Measurements from ENCODE around the gene STXBP2. TPM values are rescaled to one million over a fixed set of nuclear protein-coding genes. Genes with fewer than 3 reads are reported as not detected.

The STXBP2 gene
- total and polyA plus RNA-seq, 9 of the 15 experiments (the other 6 are each of a cell fraction or from before 2014, with no cell fraction given) = 2.5 to 163 (median 71.3) TPM

DNA sequence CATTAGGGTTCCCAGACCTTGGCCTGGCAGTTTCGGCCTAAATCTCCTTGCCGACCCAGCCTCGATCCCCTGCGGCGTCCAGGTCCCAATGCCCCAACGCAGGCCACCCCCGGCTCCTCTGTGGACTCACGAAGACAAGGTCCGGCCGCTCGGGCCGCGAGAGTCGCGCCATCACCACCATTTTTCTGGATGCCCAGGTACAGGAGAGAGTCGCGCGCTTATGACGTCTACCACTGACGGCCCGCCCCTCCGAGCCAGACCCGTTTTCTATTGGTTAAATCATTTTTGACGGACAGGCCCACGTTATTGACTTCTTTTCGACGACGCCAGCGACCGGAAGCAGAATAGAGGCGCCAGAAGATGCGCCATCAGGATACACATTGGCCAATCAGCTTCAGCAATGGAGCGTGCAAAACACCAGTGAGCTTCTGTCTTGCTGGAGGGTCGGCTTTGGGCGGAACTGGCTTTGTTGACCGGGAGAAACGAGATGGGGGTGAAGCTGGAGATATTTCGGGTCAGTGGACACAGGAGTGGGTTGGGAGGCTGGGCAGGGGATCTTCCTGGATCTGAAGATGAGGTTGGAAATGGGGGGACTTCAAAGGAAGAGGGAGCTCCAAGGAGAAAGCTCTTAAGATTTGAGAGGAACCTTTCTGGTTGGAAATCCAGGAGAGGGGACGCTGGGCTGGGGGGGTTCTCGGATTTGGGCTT, 7.4 kb upstream of the STXBP2 start, which contains the start of the genes PET100 and XAB2 (continued):
- TF ChIP-seq, protein P1, sequence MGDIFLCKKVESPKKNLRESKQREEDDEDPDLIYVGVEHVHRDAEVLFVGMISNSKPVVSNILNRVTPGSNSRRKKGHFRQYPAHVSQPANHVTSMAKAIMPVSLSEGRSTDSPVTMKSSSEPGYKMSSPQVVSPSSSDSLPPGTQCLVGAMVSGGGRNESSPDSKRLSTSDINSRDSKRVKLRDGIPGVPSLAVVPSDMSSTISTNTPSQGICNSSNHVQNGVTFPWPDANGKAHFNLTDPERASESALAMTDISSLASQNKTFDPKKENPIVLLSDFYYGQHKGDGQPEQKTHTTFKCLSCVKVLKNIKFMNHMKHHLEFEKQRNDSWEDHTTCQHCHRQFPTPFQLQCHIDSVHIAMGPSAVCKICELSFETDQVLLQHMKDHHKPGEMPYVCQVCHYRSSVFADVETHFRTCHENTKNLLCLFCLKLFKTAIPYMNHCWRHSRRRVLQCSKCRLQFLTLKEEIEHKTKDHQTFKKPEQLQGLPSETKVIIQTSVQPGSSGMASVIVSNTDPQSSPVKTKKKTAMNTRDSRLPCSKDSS (IDR thresholded peaks at IDR 0.05; ENCODE audit: low read depth, partially characterized antibody) = no peak
- TF ChIP-seq U2AF2 (optimal IDR thresholded peaks at IDR 0.05; ENCODE audit: low read depth, low read length) (no peak), BMI1 (IDR thresholded peaks at IDR 0.05; ENCODE audit: low read length) (no peak), BCOR (IDR thresholded peaks at IDR 0.05) (no peak), NFIX (CRISPR knock-in tag; IDR thresholded peaks at IDR 0.05; ENCODE audit: low read depth) (no peak), SMARCA5 (IDR thresholded peaks at IDR 0.05) (no peak), ZNF717 (CRISPR knock-in tag; IDR thresholded peaks at IDR 0.05) (no peak), NCOR1 (IDR thresholded peaks at IDR 0.05) (no peak), HNRNPL (IDR thresholded peaks at IDR 0.05; ENCODE audit: low read depth, low read length) (no peak), SMAD1 (IDR thresholded peaks at IDR 0.05; ENCODE audit: low read depth, low read length, partially characterized antibody) (peak; percentile 25), NFRKB (IDR thresholded peaks at IDR 0.05; ENCODE audit: low read depth) (0 out of 2 replicates have a peak, but pooled peaks have one; percentile 75), NONO (IDR thresholded peaks at IDR 0.05; ENCODE audit: low read depth in 2 of 2, low read length in 1 of 2) (no peak), SMARCB1 (IDR thresholded peaks at IDR 0.05; ENCODE audit: insufficient read length, low read depth) (no peak), NUFIP1 (IDR thresholded peaks at IDR 0.05; ENCODE audit: partially characterized antibody) (no peak), TEAD1 (CRISPR knock-in tag; IDR thresholded peaks at IDR 0.05) (no peak), KLF6 (CRISPR knock-in tag; IDR thresholded peaks at IDR 0.05; ENCODE audit: borderline replicate concordance) (no peak), HMGN3 (IDR thresholded peaks at IDR 0.05; ENCODE audit: borderline replicate concordance, extremely low read depth, insufficient read length, low read depth, low read length) (no peak), PPARD (CRISPR knock-in tag; IDR thresholded peaks at IDR 0.05) (no peak), XRCC3 (IDR thresholded peaks at IDR 0.05) (no peak), YBX1 (IDR thresholded peaks at IDR 0.05) (no peak)
- TF ChIP-seq, protein P2, sequence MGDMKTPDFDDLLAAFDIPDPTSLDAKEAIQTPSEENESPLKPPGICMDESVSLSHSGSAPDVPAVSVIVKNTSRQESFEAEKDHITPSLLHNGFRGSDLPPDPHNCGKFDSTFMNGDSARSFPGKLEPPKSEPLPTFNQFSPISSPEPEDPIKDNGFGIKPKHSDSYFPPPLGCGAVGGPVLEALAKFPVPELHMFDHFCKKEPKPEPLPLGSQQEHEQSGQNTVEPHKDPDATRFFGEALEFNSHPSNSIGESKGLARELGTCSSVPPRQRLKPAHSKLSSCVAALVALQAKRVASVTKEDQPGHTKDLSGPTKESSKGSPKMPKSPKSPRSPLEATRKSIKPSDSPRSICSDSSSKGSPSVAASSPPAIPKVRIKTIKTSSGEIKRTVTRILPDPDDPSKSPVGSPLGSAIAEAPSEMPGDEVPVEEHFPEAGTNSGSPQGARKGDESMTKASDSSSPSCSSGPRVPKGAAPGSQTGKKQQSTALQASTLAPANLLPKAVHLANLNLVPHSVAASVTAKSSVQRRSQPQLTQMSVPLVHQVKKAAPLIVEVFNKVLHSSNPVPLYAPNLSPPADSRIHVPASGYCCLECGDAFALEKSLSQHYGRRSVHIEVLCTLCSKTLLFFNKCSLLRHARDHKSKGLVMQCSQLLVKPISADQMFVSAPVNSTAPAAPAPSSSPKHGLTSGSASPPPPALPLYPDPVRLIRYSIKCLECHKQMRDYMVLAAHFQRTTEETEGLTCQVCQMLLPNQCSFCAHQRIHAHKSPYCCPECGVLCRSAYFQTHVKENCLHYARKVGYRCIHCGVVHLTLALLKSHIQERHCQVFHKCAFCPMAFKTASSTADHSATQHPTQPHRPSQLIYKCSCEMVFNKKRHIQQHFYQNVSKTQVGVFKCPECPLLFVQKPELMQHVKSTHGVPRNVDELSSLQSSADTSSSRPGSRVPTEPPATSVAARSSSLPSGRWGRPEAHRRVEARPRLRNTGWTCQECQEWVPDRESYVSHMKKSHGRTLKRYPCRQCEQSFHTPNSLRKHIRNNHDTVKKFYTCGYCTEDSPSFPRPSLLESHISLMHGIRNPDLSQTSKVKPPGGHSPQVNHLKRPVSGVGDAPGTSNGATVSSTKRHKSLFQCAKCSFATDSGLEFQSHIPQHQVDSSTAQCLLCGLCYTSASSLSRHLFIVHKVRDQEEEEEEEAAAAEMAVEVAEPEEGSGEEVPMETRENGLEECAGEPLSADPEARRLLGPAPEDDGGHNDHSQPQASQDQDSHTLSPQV (IDR thresholded peaks at IDR 0.05) = no peak
- TF ChIP-seq, protein P3, sequence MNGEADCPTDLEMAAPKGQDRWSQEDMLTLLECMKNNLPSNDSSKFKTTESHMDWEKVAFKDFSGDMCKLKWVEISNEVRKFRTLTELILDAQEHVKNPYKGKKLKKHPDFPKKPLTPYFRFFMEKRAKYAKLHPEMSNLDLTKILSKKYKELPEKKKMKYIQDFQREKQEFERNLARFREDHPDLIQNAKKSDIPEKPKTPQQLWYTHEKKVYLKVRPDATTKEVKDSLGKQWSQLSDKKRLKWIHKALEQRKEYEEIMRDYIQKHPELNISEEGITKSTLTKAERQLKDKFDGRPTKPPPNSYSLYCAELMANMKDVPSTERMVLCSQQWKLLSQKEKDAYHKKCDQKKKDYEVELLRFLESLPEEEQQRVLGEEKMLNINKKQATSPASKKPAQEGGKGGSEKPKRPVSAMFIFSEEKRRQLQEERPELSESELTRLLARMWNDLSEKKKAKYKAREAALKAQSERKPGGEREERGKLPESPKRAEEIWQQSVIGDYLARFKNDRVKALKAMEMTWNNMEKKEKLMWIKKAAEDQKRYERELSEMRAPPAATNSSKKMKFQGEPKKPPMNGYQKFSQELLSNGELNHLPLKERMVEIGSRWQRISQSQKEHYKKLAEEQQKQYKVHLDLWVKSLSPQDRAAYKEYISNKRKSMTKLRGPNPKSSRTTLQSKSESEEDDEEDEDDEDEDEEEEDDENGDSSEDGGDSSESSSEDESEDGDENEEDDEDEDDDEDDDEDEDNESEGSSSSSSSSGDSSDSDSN (IDR thresholded peaks at IDR 0.05; ENCODE audit: borderline replicate concordance in 1 of 2, low read depth in 2 of 2, low read length in 2 of 2) = no peak
